GM12892 (cell line): ENCODE measurements around the gene GRM4.

Experiments
- DNase-seq: peaks from one replicate; pipeline ENCODE4 v3.0.0; 2011; ENCODE audit not compliant: insufficient read length
- FAIRE-seq: peaks from 2 replicates; lab custom pipeline; 2011; peaks lifted over from hg19 to GRCh38; lab: Jason Lieb, UNC
- POLR2A ChIP-seq: IDR thresholded peaks from 2 replicates; pipeline ENCODE4 v1.6.1; 2011; ENCODE audit warnings: low read depth, low read length, control low read depth
- POLR2AphosphoS5 ChIP-seq: IDR thresholded peaks from 2 replicates; pipeline ENCODE4 v1.6.1; 2011; ENCODE audit warnings: low read depth, low read length, control low read depth
- TAF1 ChIP-seq: IDR thresholded peaks from 2 replicates; pipeline ENCODE4 v1.6.1; 2011; ENCODE audit warnings: low read depth, mild to moderate bottlenecking, control low read depth, low read length, borderline replicate concordance

Gene GRM4

GRCh38 chr6:34154668-34155447, 9.0 kb upstream of the GRM4 start:
- no peak for TF ChIP-seq POLR2AphosphoS5
- TF ChIP-seq POLR2A: no peak
- TF ChIP-seq TAF1: no peak
- peak; percentile 71 for FAIRE-seq
- DNase-seq: peak; percentile 95

- TF ChIP-seq POLR2AphosphoS5 (no peak), POLR2A (no peak), TAF1 (no peak)
Observed at GRCh38 chr6:34152806-34153520, 7.1 kb upstream of the GRM4 start.

GRCh38 chr6:34152042-34152524, 6.2 kb upstream of the GRM4 start:
- TF ChIP-seq POLR2AphosphoS5 (no peak), TAF1 (no peak), POLR2A (no peak)
- no peak for FAIRE-seq
- peak; percentile 9 for DNase-seq

More at GRCh38 chr6:34152806-34153520, 7.1 kb upstream of the GRM4 start:
- DNase-seq (peak; percentile 21), FAIRE-seq (no peak)

- no peak for FAIRE-seq
- TF ChIP-seq TAF1: no peak
- no peak for TF ChIP-seq POLR2AphosphoS5
- no peak for TF ChIP-seq POLR2A
- peak; percentile 5 for DNase-seq
Observed at GRCh38 chr6:34151321-34152041, 5.6 kb upstream of the GRM4 start.

- peak; percentile 6 for DNase-seq
- no peak for TF ChIP-seq POLR2AphosphoS5
- no peak for TF ChIP-seq TAF1
- FAIRE-seq: no peak
Observed at GRCh38 chr6:34150766-34151165, 4.9 kb upstream of the GRM4 start.

- no peak for TF ChIP-seq POLR2A
- TF ChIP-seq POLR2AphosphoS5: no peak
- TF ChIP-seq TAF1: no peak
- no peak for DNase-seq
Observed at GRCh38 chr6:34149831-34150400, 4.0 kb upstream of the GRM4 start.

GRCh38 chr6:34149452-34149810, 3.5 kb upstream of the GRM4 start:
- TF ChIP-seq POLR2AphosphoS5 (no peak), POLR2A (no peak), TAF1 (no peak)
- no peak for FAIRE-seq
- no peak for DNase-seq

More at GRCh38 chr6:34149831-34150400, 4.0 kb upstream of the GRM4 start:
- no peak for FAIRE-seq

GRCh38 chr6:34148631-34149451, 3.0 kb upstream of the GRM4 start:
- TF ChIP-seq POLR2A (no peak), POLR2AphosphoS5 (no peak), TAF1 (no peak)
- DNase-seq (no peak), FAIRE-seq (no peak)

- DNase-seq (no peak), FAIRE-seq (no peak)
- no peak for TF ChIP-seq POLR2AphosphoS5
- no peak for TF ChIP-seq POLR2A
- no peak for TF ChIP-seq TAF1
Observed at GRCh38 chr6:34147906-34148630, 2.2 kb upstream of the GRM4 start.
